H9 (cell line): ENCODE results near the gene FAM200A. TPM values are rescaled to one million over a fixed set of nuclear protein-coding genes. Genes with fewer than 3 reads are reported as not detected.

ENCODE experiments used
- DNase-seq: peaks from one replicate; pipeline ENCODE4 v3.0.0-alpha.2; 2017
- H2AFZ ChIP-seq: one replicate; pipeline ENCODE4 v1.6.1; 2013; ENCODE audit warnings: mild to moderate bottlenecking, low read length, control low read depth, moderate library complexity
- H2AK5ac ChIP-seq: 2 replicates; pipeline ENCODE4 v1.6.1; 2013; ENCODE audit warnings: low read length, control low read depth, mixed read lengths; ENCODE audit not compliant: insufficient read length
- H2BK120ac ChIP-seq: one replicate; pipeline ENCODE4 v1.6.1; 2013; ENCODE audit warnings: low read depth, mild to moderate bottlenecking, low read length, control low read depth, inconsistent platforms; ENCODE audit not compliant: poor library complexity, severe bottlenecking
- H2BK12ac ChIP-seq: 2 replicates; pipeline ENCODE4 v1.6.1; 2013; ENCODE audit warnings: low read length, control low read depth, mixed read lengths, low read depth; ENCODE audit not compliant: insufficient read length
- H2BK15ac ChIP-seq: 2 replicates; pipeline ENCODE4 v1.6.1; 2013; ENCODE audit warnings: low read depth, low read length, control low read depth
- H2BK20ac ChIP-seq: one replicate; pipeline ENCODE4 v1.6.1; 2013; ENCODE audit warnings: low read depth, mild to moderate bottlenecking, low read length, control low read depth, inconsistent platforms; ENCODE audit not compliant: poor library complexity, severe bottlenecking
- H2BK5ac ChIP-seq: 2 replicates; pipeline ENCODE4 v1.6.1; 2013; ENCODE audit warnings: low read length, control low read depth, mixed read lengths; ENCODE audit not compliant: insufficient read length
- H3K14ac ChIP-seq: 2 replicates; pipeline ENCODE4 v1.6.1; 2013; ENCODE audit warnings: low read length, control low read depth; ENCODE audit not compliant: insufficient read depth
- H3K18ac ChIP-seq: 2 replicates; pipeline ENCODE4 v1.6.1; 2013; ENCODE audit warnings: low read depth, mild to moderate bottlenecking, mixed read lengths, low read length, control low read depth; ENCODE audit not compliant: insufficient read length
- H3K23ac ChIP-seq: 2 replicates; pipeline ENCODE4 v1.6.1; 2013; ENCODE audit warnings: low read length, control low read depth, mixed read lengths, low read depth; ENCODE audit not compliant: insufficient read length
- H3K23me2 ChIP-seq: 2 replicates; pipeline ENCODE4 v1.6.1; 2013; ENCODE audit warnings: low read depth, mild to moderate bottlenecking, mixed read lengths, low read length, control low read depth; ENCODE audit not compliant: insufficient read length, poor library complexity, severe bottlenecking
- H3K27ac ChIP-seq: 2 replicates; pipeline ENCODE4 v1.5.1; 2013; ENCODE audit warnings: low read length, control low read depth, mixed read lengths, low read depth; ENCODE audit not compliant: insufficient read length
- H3K27me3 ChIP-seq: 2 replicates; pipeline ENCODE4 v1.6.1; 2013; ENCODE audit warnings: low read length, control low read depth, inconsistent platforms; ENCODE audit not compliant: insufficient read depth
- H3K4ac ChIP-seq: 2 replicates; pipeline ENCODE4 v1.6.1; 2013; ENCODE audit warnings: low read depth, mild to moderate bottlenecking, control low read depth, inconsistent platforms, low read length, moderate library complexity
- H3K4me1 ChIP-seq: 2 replicates; pipeline ENCODE4 v1.6.1; 2013; ENCODE audit warnings: low read length, control low read depth, inconsistent platforms; ENCODE audit not compliant: insufficient read depth
- H3K4me2 ChIP-seq: 2 replicates; pipeline ENCODE4 v1.6.1; 2013; ENCODE audit warnings: low read length, control low read depth, mixed read lengths; ENCODE audit not compliant: insufficient read length, insufficient read depth
- H3K56ac ChIP-seq: 2 replicates; pipeline ENCODE4 v1.6.1; 2013; ENCODE audit warnings: low read depth, mild to moderate bottlenecking, mixed read lengths, low read length, control low read depth; ENCODE audit not compliant: insufficient read length
- H3K79me1 ChIP-seq: 2 replicates; pipeline ENCODE4 v1.6.1; 2013; ENCODE audit warnings: low read depth, mild to moderate bottlenecking, moderate library complexity, low read length, control low read depth, inconsistent platforms; ENCODE audit not compliant: insufficient read depth, poor library complexity, severe bottlenecking
- H3K79me2 ChIP-seq: 2 replicates; pipeline ENCODE4 v1.6.1; 2013; ENCODE audit warnings: low read length, control low read depth, inconsistent platforms; ENCODE audit not compliant: insufficient read depth
- H3K9ac ChIP-seq: 2 replicates; pipeline ENCODE4 v1.6.1; 2013; ENCODE audit warnings: low read length, control low read depth, mixed read lengths; ENCODE audit not compliant: insufficient read length; ENCODE audit errors: extremely low read depth
- H3K9me3 ChIP-seq: one replicate; pipeline ENCODE4 v1.6.1; 2013; ENCODE audit warnings: low read depth, low read length, inconsistent platforms; ENCODE audit not compliant: control insufficient read depth
- H3T11ph ChIP-seq: one replicate; pipeline ENCODE4 v1.6.1; 2013; ENCODE audit warnings: mild to moderate bottlenecking, low read length, control low read depth, inconsistent platforms
- H4K20me1 ChIP-seq: one replicate; pipeline ENCODE4 v1.6.1; 2013; ENCODE audit not compliant: control insufficient read depth, insufficient read length, insufficient read depth
- H4K5ac ChIP-seq: 2 replicates; pipeline ENCODE4 v1.6.1; 2013; ENCODE audit warnings: low read depth, mild to moderate bottlenecking, mixed read lengths, low read length, control low read depth; ENCODE audit not compliant: insufficient read length
- H4K8ac ChIP-seq: replicated peaks from 2 replicates; pipeline ENCODE4 v1.6.1; 2013; ENCODE audit warnings: low read length, control low read depth, mixed read lengths, low read depth; ENCODE audit not compliant: insufficient read length
- H4K91ac ChIP-seq: 2 replicates; pipeline ENCODE4 v1.6.1; 2013; ENCODE audit warnings: low read depth, mild to moderate bottlenecking, moderate library complexity, mixed read lengths, low read length, control low read depth; ENCODE audit not compliant: insufficient read length
- H3K27ac Mint-ChIP-seq, 3 experiments: 2 replicates in 2 of 3; 3 replicates in 1 of 3; pipeline ENCODE4 v1.8.0; 2020 to 2021; ENCODE audit warnings: mixed read lengths in 3 of 3, mild to moderate bottlenecking in 1 of 3, moderate library complexity in 1 of 3
- H3K27me3 Mint-ChIP-seq: 2 replicates; pipeline ENCODE4 v1.8.0; 2021; ENCODE audit warnings: low read depth, mild to moderate bottlenecking, moderate library complexity, mixed read lengths
- H3K36me3 Mint-ChIP-seq, 3 experiments: 2 replicates in 2 of 3; 3 replicates in 1 of 3; pipeline ENCODE4 v1.8.0; 2020 to 2021; ENCODE audit warnings: low read depth in 3 of 3, mixed read lengths in 3 of 3; ENCODE audit not compliant: insufficient read depth in 1 of 3
- H3K4me1 Mint-ChIP-seq, 2 experiments: 2 replicates each; pipeline ENCODE4 v1.8.0; 2020; ENCODE audit warnings: mixed read lengths in 2 of 2
- H3K4me3 Mint-ChIP-seq, 2 experiments: 2 replicates in 1 of 2; 3 replicates in 1 of 2; pipeline ENCODE4 v1.8.0; 2020 to 2021; ENCODE audit warnings: mild to moderate bottlenecking in 2 of 2, mixed read lengths in 2 of 2, moderate library complexity in 1 of 2
- H3K9me3 Mint-ChIP-seq, 2 experiments: 2 replicates in 1 of 2; 3 replicates in 1 of 2; pipeline ENCODE4 v1.8.0; 2020; ENCODE audit warnings: mild to moderate bottlenecking in 2 of 2, mixed read lengths in 2 of 2, moderate library complexity in 1 of 2
- CTCF ChIP-seq: fragments of 200-600 bp; sonication (generic); conservative IDR thresholded peaks from 3 replicates; pipeline ENCODE4 v1.8.0; 2021; ENCODE audit warnings: antibody characterized with exemption, mild to moderate bottlenecking
- WGBS: extraction: QIAGEN DNeasy Blood & Tissue Kit; methylation state at CpG from one replicate; pipeline ENCODE4 v1.1.7; 2013; ENCODE audit warnings: missing lambda C conversion rate, low lambda C conversion rate, mixed read lengths; ENCODE audit not compliant: insufficient read length; ENCODE audit errors: extremely low coverage; 5-methylcytosine and 5-hydroxymethylcytosine counted together
- total RNA-seq: library from RNA; stranded (reverse); gene quantifications from 2 replicates; pipeline ENCODE4 v1.2.1, GENCODE V29; 2021

FAM200A gene
- total RNA-seq, 1 experiment from 2014 or later: 7.8 TPM

DNA sequence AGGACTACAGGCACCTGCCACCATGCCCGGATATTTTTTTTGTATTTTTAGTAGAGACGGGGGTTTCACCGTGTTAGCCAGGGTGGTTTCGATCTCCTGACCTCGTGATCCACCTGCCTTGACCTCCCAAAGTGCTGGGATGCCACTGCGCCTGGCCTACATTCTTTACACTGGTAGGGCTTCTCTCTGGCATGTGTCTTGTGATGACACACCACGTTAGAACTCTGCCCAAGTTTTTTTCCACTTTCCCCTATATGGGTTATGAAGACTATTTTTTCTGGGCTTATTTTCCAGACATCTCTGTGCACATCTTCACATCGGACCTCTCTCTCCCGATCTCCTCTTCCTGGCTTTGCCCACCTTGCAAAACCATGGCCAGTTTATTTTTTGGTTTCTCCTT, 10.7 kb downstream of the FAM200A start:
- Histone ChIP-seq H3K4me2 (no peak overlapping the region), H3T11ph (no peak overlapping the region)
- H3K9me3 Mint-ChIP-seq: peaks cover 74 to 78% of the 10 kb centered on the region in 2 experiments

More for the DNA sequence above, 10.7 kb downstream of the FAM200A start:
- H3K27ac Mint-ChIP-seq: no peak overlapping the region
- Histone ChIP-seq H2BK12ac (no peak overlapping the region), H3K79me1 (no peaks in the 10 kb centered on the region), H3K4ac (no peak overlapping the region), H2AK5ac (no peak overlapping the region), H3K18ac (no peak overlapping the region), H4K8ac (no peak overlapping the region), H2BK20ac (no peak overlapping the region), H2BK15ac (no peak overlapping the region), H3K23ac (no peak overlapping the region), H3K4me1 (no peaks in the 10 kb centered on the region), H2BK5ac (no peak overlapping the region), H3K9ac (no peak overlapping the region), H3K27me3 (no peaks in the 10 kb centered on the region), H3K79me2 (no peaks in the 10 kb centered on the region), H2BK120ac (no peak overlapping the region), H4K91ac (no peak overlapping the region), H3K14ac (no peak overlapping the region), H4K5ac (no peak overlapping the region), H3K9me3 (peaks cover 11% of the 10 kb centered on the region), H3K56ac (no peak overlapping the region), H2AFZ (no peak overlapping the region), H4K20me1 (no peaks in the 10 kb centered on the region), H3K27ac (no peak overlapping the region), H3K23me2 (no peaks in the 10 kb centered on the region)
- DNase-seq: no peak
- H3K36me3 Mint-ChIP-seq: peaks cover 26 to 35% (median 31%) of the 10 kb centered on the region in 3 experiments
- no peak for TF ChIP-seq CTCF
- H3K4me3 Mint-ChIP-seq: peak overlapping the region in 1 of 2 experiments; percentile 3; a peak in 1 of 5 replicates
- H3K27me3 Mint-ChIP-seq: peaks cover 15% of the 10 kb centered on the region
- no CpG with 5 or more reads among the region's 9 CpGs for WGBS
- H3K4me1 Mint-ChIP-seq: no peaks in the 10 kb centered on the region
